Liver (tissue), 9 donors: ENCODE measurements around the gene UBXN7. TPM values are rescaled to one million over a fixed set of nuclear protein-coding genes. Genes with fewer than 3 reads are reported as not detected.
A peak's percentile ranks its signal among the peaks of the same experiment; 100 is the strongest.
"Not testable (repeated sequence)": the region's sequence is repeated elsewhere in the genome, so short reads cannot be mapped to it uniquely, and the experiment has no call there.

Experiments
- DNase-seq: peaks from one replicate; pipeline ENCODE4 v3.0.0-alpha.2; 2017; ENCODE audit warnings: low spot score
- H3K27ac ChIP-seq, 2 donors: one replicate each; pipeline ENCODE4 v1.7.0; 2013; ENCODE audit warnings: inconsistent platforms in 2 of 2, low read length in 2 of 2, control low read depth in 1 of 2, low read depth in 1 of 2, mild to moderate bottlenecking in 1 of 2
- H3K27me3 ChIP-seq, 4 donors: one replicate each; pipeline versions ENCODE4 v1.6.1 to v1.7.0; 2013; ENCODE audit warnings: low read length in 3 of 4, inconsistent platforms in 1 of 4, mild to moderate bottlenecking in 1 of 4, moderate library complexity in 1 of 4; ENCODE audit not compliant: control insufficient read depth in 4 of 4, insufficient read depth in 4 of 4
- H3K36me3 ChIP-seq, 4 donors: one replicate each; pipeline versions ENCODE4 v1.6.1 to v1.7.0; 2013; ENCODE audit warnings: low read length in 3 of 4, mild to moderate bottlenecking in 3 of 4, low read depth in 1 of 4, moderate library complexity in 1 of 4; ENCODE audit not compliant: control insufficient read depth in 4 of 4, insufficient read depth in 3 of 4
- H3K4me1 ChIP-seq, 4 donors: one replicate each; pipeline versions ENCODE4 v1.6.1 to v1.7.0; 2013; ENCODE audit warnings: low read length in 3 of 4, mild to moderate bottlenecking in 3 of 4, moderate library complexity in 1 of 4; ENCODE audit not compliant: control insufficient read depth in 4 of 4, insufficient read depth in 4 of 4
- H3K4me3 ChIP-seq, 3 donors: one replicate each; pipeline versions ENCODE4 v1.6.1 to v1.7.0; 2013; ENCODE audit warnings: low read length in 3 of 3, control low read depth in 1 of 3, low read depth in 1 of 3, mild to moderate bottlenecking in 1 of 3
- H3K9ac ChIP-seq, 2 donors: one replicate each; pipeline ENCODE4 v1.7.0; 2013; ENCODE audit warnings: low read length in 2 of 2, mild to moderate bottlenecking in 2 of 2, moderate library complexity in 2 of 2, control low read depth in 1 of 2, low read depth in 1 of 2
- H3K9me3 ChIP-seq, 4 donors: one replicate each; pipeline versions ENCODE4 v1.6.1 to v1.7.0; 2013; ENCODE audit warnings: low read length in 3 of 4; ENCODE audit not compliant: control insufficient read depth in 4 of 4
- ATF3 ChIP-seq: IDR thresholded peaks from 2 replicates; pipeline ENCODE4 v1.6.1; 2016; ENCODE audit warnings: antibody characterized with exemption
- FOXA1 ChIP-seq: IDR thresholded peaks from 2 replicates; pipeline ENCODE4 v1.6.1; 2016; ENCODE audit warnings: antibody characterized with exemption
- GABPA ChIP-seq, 2 donors: IDR thresholded peaks in 1 of 2; conservative IDR thresholded peaks in 1 of 2; 2 replicates each; pipeline ENCODE4 v1.6.1; 2016; ENCODE audit warnings: antibody characterized with exemption in 2 of 2, mild to moderate bottlenecking in 1 of 2, moderate library complexity in 1 of 2
- HNF4A ChIP-seq, 2 donors: conservative IDR thresholded peaks; 2 replicates each; pipeline ENCODE4 v1.6.1; 2016; ENCODE audit warnings: antibody characterized with exemption in 2 of 2, mild to moderate bottlenecking in 2 of 2
- HNF4G ChIP-seq: IDR thresholded peaks from 2 replicates; pipeline ENCODE4 v1.6.1; 2016; ENCODE audit warnings: antibody characterized with exemption
- JUND ChIP-seq, 2 donors: IDR thresholded peaks; 2 replicates each; pipeline ENCODE4 v1.6.1; 2016; ENCODE audit warnings: antibody characterized with exemption in 2 of 2
- MAX ChIP-seq: IDR thresholded peaks from 2 replicates; pipeline ENCODE4 v1.6.1; 2016; ENCODE audit warnings: antibody characterized with exemption
- NR2F2 ChIP-seq: IDR thresholded peaks from 2 replicates; pipeline ENCODE4 v1.6.1; 2016; ENCODE audit warnings: antibody characterized with exemption
- RAD21 ChIP-seq, 2 donors: IDR thresholded peaks; 2 replicates each; pipeline ENCODE4 v1.6.1; 2016; ENCODE audit warnings: antibody characterized with exemption in 2 of 2, mild to moderate bottlenecking in 2 of 2
- REST ChIP-seq: IDR thresholded peaks from 2 replicates; pipeline ENCODE4 v1.6.1; 2016; ENCODE audit warnings: antibody characterized with exemption, mild to moderate bottlenecking
- RXRA ChIP-seq, 2 donors: IDR thresholded peaks; 2 replicates each; pipeline ENCODE4 v1.6.1; 2017 to 2018; ENCODE audit warnings: antibody characterized with exemption in 2 of 2, mild to moderate bottlenecking in 1 of 2
- SP1 ChIP-seq: IDR thresholded peaks from 2 replicates; pipeline ENCODE4 v1.6.1; 2018; ENCODE audit warnings: antibody characterized with exemption, mild to moderate bottlenecking
- TAF1 ChIP-seq: conservative IDR thresholded peaks from 2 replicates; pipeline ENCODE4 v1.6.1; 2016; ENCODE audit warnings: antibody characterized with exemption, mild to moderate bottlenecking
- YY1 ChIP-seq: IDR thresholded peaks from 2 replicates; pipeline ENCODE4 v1.6.1; 2016; ENCODE audit warnings: antibody characterized with exemption, mild to moderate bottlenecking
- WGBS: extraction: QIAGEN DNeasy Blood & Tissue Kit; methylation state at CpG from one replicate; pipeline ENCODE4 v1.1.7; 2013; 5-methylcytosine and 5-hydroxymethylcytosine counted together
- polyA plus RNA-seq, 2 donors: library from polyadenylated mRNA; stranded (reverse) in 1 of 2; unstranded in 1 of 2; fragments of 200-250 nt in 1 of 2; fragments of >200 nt in 1 of 2; fragmentation: Nextera tagmentation in 1 of 2; extraction: Ambion mirVana in 1 of 2; gene quantifications; one replicate each; pipeline versions ENCODE4 v1.2.1 to v1.2.3, GENCODE V29; 2013 to 2015
- total RNA-seq, 2 donors: library from RNA; depleted of rRNA; stranded (reverse); fragments of >200 nt; gene quantifications; one replicate each; pipeline ENCODE4 v1.2.3, GENCODE V29; 2014
- donor health status: healthy.
- donor health status: healthy.
- donor health status: healthy.
- donor health status: healthy.
- donor health status: healthy.

The UBXN7 gene
- total and polyA plus RNA-seq, 4 donors = 2.9 to 15.5 (median 7.7) TPM

- H3K27ac ChIP-seq, H3K9me3 ChIP-seq, H3K4me1 ChIP-seq, H3K36me3 ChIP-seq, H3K27me3 ChIP-seq, H3K4me3 ChIP-seq, H3K9ac ChIP-seq, DNase-seq: not testable (repeated sequence)
- peak in 1 of 2 donors; percentile 26 for TF ChIP-seq RAD21 (IDR thresholded peaks at IDR 0.05)
- 89% methylated on average over 7 of the region's 7 CpGs for WGBS
Observed at GRCh38 chr3:196445391-196445790, 13.2 kb upstream of the UBXN7 start.

- H3K27ac ChIP-seq = no peak overlapping the region
Observed at GRCh38 chr3:196444500-196444894, 12.3 kb upstream of the UBXN7 start.

GRCh38 chr3:196440696-196441095, 8.5 kb upstream of the UBXN7 start:
- WGBS = 65% methylated on average over 3 of the region's 3 CpGs
- no peak overlapping the region for H3K9ac ChIP-seq
- no peak overlapping the region for H3K27ac ChIP-seq
- H3K36me3 ChIP-seq = no peaks in the 10 kb centered on the region
- TF ChIP-seq FOXA1 = no peak
- no peak for TF ChIP-seq MAX
- H3K4me3 ChIP-seq = no peak overlapping the region
- H3K9me3 ChIP-seq = no peaks in the 10 kb centered on the region
- no peaks in the 10 kb centered on the region for H3K4me1 ChIP-seq
- H3K27me3 ChIP-seq = no peaks in the 10 kb centered on the region
- no peak for DNase-seq

More at GRCh38 chr3:196444500-196444894, 12.3 kb upstream of the UBXN7 start:
- Histone ChIP-seq H3K4me1 (no peaks in the 10 kb centered on the region), H3K9me3 (no peaks in the 10 kb centered on the region), H3K27me3 (no peaks in the 10 kb centered on the region), H3K9ac (no peak overlapping the region), H3K4me3 (no peak overlapping the region), H3K36me3 (no peaks in the 10 kb centered on the region)
- WGBS = 66% methylated on average over 2 of the region's 2 CpGs
- DNase-seq = no peak
- no peak for TF ChIP-seq HNF4G

- no peaks in the 10 kb centered on the region for H3K4me1 ChIP-seq
- H3K27me3 ChIP-seq = no peaks in the 10 kb centered on the region
- H3K36me3 ChIP-seq = no peaks in the 10 kb centered on the region
- H3K9ac ChIP-seq = no peak overlapping the region
- no peak for DNase-seq
- 94% methylated on average over 6 of the region's 6 CpGs for WGBS
- H3K9me3 ChIP-seq = no peaks in the 10 kb centered on the region
- no peak overlapping the region for H3K27ac ChIP-seq
- H3K4me3 ChIP-seq = no peak overlapping the region
- no peak for TF ChIP-seq JUND (IDR thresholded peaks at IDR 0.05)
- no peak for TF ChIP-seq HNF4A (conservative IDR thresholded peaks at IDR 0.05)
- no peak for TF ChIP-seq SP1
- TF ChIP-seq NR2F2 = no peak
- TF ChIP-seq GABPA (IDR thresholded peaks at IDR 0.05 in 1 of 2, conservative IDR thresholded peaks at IDR 0.05 in 1 of 2) = no peak
- no peak for TF ChIP-seq ATF3
- TF ChIP-seq YY1 = no peak
- no peak for TF ChIP-seq REST
- no peak for TF ChIP-seq TAF1
- no peak for TF ChIP-seq MAX
- no peak for TF ChIP-seq RXRA (IDR thresholded peaks at IDR 0.05)
- TF ChIP-seq HNF4G = no peak
Observed at GRCh38 chr3:196440041-196440537, 7.9 kb upstream of the UBXN7 start.
